Activated T-cell treated with anti-CD3 and anti-CD28 coated beads, Interleukin-2, amount 50 U/mL, for 1 hour (primary cell): ENCODE data around the gene SYS1.

Experiments used
- DNase-seq: peaks from one replicate; pipeline ENCODE4 v3.0.0-alpha.2; 2020

The SYS1 gene

GRCh38 chr20:45392733-45393132, 29.8 kb downstream of the SYS1 start:
- DNase-seq, result no peak

- no peak for DNase-seq
Observed at GRCh38 chr20:45394221-45395113, 31.5 kb downstream of the SYS1 start.

- no peak for DNase-seq
Observed at GRCh38 chr20:45395114-45395415, 32.1 kb downstream of the SYS1 start.

- no peak for DNase-seq
Observed at GRCh38 chr20:45399018-45399417, 36.1 kb downstream of the SYS1 start.

GRCh38 chr20:45400346-45401031, 37.5 kb downstream of the SYS1 start:
- DNase-seq, result no peak

- DNase-seq, result no peak
Observed at GRCh38 chr20:45402946-45403345, 40.0 kb downstream of the SYS1 start.

- no peak for DNase-seq
Observed at GRCh38 chr20:45404438-45404837, 41.5 kb downstream of the SYS1 start.

GRCh38 chr20:45405571-45406259, 42.8 kb downstream of the SYS1 start:
- DNase-seq, result no peak

GRCh38 chr20:45406260-45407066, 43.5 kb downstream of the SYS1 start:
- peak; percentile 61 for DNase-seq

- DNase-seq, result peak; percentile 35
Observed at GRCh38 chr20:45407067-45407745, 44.2 kb downstream of the SYS1 start.

- DNase-seq, result peak; percentile 32
Observed at GRCh38 chr20:45407783-45408645, 45.1 kb downstream of the SYS1 start, which contains the start of gene DBNDD2. Gene DBNDD2, plus strand, starts transcription at chr20:45408289. Its CDS starts 179 bp downstream, at chr20:45408468.

- DNase-seq, result no peak
Observed at GRCh38 chr20:45408646-45409213, 45.8 kb downstream of the SYS1 start.

GRCh38 chr20:45409521-45410272, 46.7 kb downstream of the SYS1 start:
- DNase-seq, result no peak

GRCh38 chr20:45410887-45411286, 47.9 kb downstream of the SYS1 start:
- DNase-seq, result no peak

- no peak for DNase-seq
Observed at GRCh38 chr20:45412653-45413052, 49.7 kb downstream of the SYS1 start.

- DNase-seq, result no peak
Observed at GRCh38 chr20:45413479-45413878, 50.5 kb downstream of the SYS1 start.

GRCh38 chr20:45415822-45416637, 53.1 kb downstream of the SYS1 start, which contains the start of gene PIGT:
Gene PIGT, plus strand, starts transcription at chr20:45416141. Its CDS starts 16 bp downstream, at chr20:45416157.
- DNase-seq, result peak; percentile 86

- no peak for DNase-seq
Observed at GRCh38 chr20:45416917-45417316, 54.0 kb downstream of the SYS1 start.
